GM19035 (cell line): ENCODE measurements around the gene KSR1.
"Not testable (repeated sequence)": the region's sequence is repeated elsewhere in the genome, so short reads cannot be mapped to it uniquely, and the experiment has no call there.

Experiments
- ATAC-seq: cut with Tn5 transposase; IDR thresholded peaks from one replicate; pipeline ENCODE4 v1.9.1; 2021; ENCODE audit not compliant: unreplicated experiment

KSR1 gene

DNA sequence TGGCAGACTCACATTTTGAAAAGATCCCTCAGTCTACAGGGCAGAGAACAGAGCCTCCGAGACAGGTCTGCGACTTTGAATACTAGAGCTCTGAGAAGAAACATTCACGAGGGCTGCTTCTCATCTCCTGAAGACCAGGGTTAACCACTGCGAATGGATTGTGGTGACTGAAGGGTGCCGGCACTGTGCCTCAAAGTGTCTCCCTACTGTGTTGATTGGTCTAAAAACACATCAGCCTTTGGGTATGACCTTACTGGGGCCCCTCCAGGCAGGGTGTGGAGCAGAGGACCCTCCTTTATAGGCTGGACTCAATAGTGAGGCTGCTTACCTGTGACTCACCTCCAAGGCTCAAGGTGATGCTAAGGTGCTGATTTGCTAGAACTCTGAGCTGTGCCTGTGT is 172.1 kb downstream of the KSR1 start:
- ATAC-seq, result no peak

DNA sequence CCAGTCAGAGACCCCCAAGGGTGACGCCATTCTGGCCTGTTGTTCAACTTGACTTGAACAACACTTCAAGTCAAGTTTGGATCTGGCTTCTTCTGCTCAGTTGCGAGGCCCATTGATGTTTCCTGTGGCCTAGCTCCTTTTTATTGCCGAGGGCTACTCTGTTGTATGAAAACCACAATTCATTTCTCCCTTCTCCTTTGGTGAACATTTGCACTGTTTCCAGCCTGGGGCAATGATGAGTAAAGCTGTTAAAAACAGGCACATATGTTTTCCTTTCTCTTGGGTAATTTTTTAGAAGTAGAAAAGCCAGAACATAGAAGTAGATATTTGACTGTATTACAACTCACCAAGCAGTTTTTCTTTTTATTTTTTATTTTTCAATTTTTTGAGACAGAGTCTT is 173.0 kb downstream of the KSR1 start:
- not testable (repeated sequence) for ATAC-seq

DNA sequence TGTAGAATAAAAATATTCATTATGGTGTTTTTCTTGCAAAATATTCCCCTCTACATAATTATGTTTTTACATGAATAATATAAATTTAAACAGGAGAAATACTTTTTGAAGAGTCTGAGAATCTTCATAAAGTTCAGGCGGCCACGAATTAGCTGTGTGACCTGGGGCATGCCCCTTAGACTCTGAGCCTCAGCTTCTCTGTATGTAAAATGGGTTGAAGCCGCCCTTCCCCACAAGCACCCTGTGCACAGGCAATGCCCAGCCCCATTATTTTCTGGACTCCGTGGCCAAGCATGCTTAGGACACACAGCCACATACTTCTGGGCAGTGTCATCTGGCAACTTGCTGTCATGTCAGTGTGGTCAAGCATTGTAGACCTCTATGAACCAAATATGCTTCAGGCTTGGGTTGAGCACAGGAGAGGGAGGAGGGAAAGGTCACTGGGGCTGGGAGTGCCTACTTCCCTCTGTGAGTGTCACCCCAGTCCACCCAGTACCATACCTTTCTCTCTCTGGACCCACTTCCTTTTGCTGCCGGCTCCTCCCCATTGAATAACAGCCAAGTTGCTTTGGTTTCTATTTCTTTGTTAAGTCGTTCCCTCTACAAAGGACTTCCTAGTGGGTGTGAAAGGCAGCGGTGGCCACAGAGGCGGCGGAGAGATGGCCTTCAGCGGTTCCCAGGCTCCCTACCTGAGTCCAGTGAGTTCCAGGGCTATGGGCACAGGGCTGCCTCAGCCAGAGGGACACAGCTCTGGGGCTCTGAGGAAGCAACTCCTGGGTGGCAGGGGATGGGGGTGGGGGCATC is 174.6 kb downstream of the KSR1 start, which contains the start of gene LGALS9:
Gene LGALS9 (plus strand): TSS at position 582 of the 804 bp plus-strand sequence. CDS start 78 bp downstream, at position 660.
- ATAC-seq, result peak; percentile 60

DNA sequence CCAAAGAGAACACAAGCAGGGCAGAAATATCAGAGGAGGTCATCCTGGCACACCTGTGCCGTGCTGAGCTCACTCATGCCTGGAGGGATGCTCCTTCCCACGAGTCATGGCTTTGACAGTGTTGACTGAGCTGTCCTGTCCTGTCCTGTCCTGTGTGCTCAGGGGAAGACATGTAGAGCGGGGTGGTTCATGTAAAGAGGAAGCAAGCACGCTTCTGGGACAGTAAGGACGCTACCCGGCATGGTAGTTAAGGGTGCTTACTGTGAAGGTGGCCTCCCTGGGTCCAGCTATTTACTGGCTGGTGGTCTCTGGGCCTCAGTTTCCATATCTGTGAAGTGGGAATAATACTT is 175.1 kb downstream of the KSR1 start:
- ATAC-seq, result peak; percentile 49

DNA sequence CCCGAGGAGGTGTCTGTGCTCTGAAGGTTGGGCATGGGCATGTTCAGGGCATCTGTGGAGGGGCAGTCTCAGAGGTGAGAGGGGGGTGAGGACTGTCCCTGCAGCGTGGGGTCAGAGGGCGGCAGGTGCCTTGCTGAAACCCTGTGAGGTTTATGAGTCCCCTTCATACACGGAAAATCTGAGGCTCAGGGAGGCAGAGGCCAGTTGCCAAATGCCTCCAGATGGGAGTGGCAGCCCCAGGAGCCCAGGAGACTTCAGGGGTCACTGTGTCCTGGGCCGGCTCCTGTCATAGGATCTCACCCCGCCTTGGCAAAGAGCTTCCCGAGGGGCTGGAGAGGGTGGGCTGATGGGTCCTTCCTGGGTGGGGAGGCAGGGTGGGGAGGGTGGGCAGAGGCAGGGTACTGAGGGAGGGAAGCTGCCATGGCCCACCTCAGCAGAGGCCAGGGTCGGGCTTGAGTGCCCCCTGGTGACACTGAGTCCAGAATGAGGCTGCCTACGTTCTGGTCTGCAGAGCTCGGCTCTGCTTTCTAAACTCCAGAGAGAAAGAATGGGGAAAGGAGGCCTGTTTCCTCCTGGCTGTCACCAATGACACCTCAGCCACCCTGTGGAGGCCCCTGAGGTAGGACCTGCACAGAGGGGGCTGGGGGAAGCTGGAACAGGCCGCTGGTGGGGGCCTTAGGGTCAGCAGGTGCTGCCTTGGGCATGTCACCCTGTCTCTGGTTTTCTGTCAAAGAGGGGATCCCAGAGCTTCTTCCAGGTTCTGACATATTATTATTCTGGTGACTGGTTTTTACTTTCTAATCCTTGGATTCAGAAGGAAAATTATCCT is 175.9 kb downstream of the KSR1 start:
- ATAC-seq, result no peak

DNA sequence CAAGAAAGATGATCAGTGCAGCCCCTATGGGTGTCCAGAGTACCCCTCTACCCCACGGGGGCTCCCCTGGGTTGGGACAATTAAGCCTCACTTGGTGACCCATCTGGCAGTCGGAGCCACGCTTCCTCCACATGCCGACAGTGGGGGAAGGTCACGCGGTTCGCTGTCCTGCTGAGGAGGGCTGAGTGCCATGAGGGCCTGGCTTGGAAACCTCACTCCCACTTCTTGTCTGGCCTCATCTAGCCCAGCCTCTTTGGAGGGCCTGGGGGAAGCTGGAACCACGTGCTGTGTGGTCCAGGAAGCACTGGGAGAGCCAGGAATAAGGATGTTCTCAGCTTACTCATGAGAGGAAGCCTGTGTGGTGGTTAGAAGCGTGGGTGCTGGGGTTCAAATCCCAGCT is 176.5 kb downstream of the KSR1 start:
- ATAC-seq, result not testable (repeated sequence)

DNA sequence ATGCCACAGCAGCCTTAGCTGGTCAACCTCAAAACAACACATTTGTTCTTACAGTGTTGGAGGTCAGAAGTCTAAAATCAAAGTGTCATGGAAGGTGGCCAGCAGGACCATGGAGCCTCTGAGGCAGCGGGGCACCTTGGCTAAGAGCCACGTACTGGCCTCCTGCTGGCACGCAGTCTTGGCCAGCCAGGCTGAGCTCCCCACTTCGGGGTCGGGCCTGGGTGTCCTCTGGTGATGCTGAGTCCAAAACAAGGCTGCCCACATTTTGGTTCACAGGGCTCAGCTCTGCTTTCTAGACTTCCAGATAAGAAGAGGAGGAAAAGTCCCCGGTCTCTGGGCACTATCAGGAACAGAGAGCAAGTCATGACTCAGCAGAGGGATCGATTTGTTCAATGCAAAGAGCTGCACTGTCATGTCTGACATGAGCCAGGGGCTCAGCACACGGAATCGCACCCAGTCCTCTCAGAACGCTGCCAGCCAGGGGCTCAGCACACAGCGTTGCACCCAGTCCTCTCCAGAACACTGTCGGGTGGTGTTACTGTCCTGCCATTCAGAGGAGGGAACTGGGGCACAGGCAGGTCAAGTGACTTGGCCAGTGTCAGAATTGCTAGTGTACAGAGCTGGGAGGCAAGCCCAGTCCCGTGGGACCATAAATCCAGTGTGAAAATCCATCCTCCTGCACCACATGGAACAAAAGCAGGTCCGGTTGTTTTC is 177.2 kb downstream of the KSR1 start:
- ATAC-seq, result no peak

DNA sequence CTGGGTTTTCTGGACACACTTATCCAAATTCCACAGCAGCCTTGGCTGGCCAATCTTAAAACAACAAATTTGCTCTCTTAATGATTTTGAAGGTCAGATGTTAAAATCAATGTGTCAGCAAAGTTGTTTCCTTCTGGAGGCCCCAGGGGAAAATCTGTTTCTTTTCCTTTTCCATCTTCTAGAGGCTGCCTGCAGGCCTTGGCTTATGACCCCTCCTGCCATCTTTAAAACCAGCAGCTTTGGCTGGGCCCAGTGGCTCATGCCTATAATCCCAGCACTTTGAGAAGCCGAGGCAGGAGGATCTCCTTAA is 177.7 kb downstream of the KSR1 start:
- ATAC-seq, result no peak

DNA sequence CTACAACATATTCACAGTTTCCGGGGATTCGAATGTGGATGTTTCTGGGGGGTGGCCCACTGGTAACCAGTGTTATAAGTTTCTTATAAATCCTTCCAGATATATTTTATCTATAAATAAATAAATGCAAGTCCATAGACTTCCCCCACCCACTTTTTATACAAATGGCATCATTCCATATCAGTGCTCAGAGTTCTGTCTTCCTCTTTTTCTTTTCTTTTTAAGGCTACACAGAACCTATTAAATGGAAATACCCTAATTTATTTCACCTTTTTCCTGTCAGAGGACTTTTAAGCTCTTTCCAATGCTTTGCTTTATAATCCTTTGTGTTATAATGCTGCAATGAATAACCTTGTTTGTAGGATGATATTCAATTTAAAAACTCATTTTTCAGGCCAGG is 178.5 kb downstream of the KSR1 start:
- ATAC-seq, result no peak

DNA sequence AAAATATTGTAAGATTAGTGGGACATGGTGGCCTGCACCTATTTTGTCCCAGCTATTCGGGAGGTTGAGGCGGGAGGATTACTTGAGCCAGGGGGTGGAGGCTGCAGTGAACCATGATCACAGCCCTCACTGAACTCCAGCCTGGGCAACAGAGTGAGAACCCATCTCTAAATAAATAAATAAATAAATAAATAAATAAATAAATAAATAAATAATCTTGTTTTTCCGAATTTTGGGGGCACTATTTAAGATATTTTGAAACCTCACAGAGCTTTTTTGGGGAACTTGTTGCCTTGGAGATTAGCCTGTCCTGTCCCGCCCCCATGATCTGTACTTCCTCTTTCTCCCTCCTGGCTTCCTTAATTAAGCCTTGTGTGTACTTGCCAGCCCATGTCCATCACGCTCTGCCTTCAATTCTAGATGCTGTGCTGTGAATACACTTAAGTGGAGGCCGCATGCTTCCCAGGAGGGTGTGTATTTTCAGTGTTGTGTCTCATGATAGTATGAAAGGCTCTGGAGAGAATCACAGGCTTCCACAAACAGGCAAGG is 179.1 kb downstream of the KSR1 start:
- no peak for ATAC-seq

DNA sequence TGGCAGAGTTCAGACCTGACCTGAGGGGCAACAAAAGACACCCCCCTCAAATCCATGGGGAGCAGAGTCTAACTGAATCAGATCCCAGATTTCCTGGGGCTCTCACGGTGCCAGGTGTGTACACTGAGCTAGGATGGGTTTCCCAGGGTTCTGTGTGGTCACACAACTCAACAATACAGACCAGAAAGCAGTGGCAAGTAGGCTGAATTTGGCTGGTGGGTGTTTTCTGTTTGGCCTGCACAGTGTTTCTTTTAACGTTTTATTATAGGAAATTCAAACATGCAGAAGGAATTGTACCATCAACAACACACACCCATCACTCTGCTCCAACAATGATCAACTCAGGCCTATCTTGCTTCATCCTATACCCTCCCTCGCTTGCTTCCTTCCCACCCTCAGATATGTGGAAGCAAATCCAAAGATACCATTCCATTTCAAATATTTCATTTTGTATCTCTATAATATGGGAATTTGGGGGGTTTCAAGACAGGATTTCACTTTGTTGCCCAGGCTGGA is 179.8 kb downstream of the KSR1 start:
- ATAC-seq, result not testable (repeated sequence)

DNA sequence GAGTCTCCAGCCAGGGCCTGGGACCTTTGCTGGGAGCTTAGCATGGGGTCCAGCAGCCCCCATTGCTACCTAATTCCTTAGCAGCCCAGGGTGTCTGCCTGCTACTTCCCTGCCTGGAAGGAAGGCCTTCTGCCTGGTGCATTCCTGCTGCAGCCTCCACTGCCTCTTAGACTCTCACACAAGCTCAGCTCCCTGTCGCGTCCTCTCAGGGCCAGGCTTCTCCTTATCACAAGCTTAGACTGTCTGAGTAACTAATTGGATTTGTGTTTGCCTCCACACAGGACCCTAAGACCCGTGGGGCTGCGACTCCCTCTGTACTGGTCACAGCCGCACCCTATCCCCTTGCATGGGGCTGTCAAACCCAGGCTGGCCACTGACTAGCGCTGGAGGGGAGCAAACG is 181.6 kb downstream of the KSR1 start:
- ATAC-seq, result not testable (repeated sequence)

DNA sequence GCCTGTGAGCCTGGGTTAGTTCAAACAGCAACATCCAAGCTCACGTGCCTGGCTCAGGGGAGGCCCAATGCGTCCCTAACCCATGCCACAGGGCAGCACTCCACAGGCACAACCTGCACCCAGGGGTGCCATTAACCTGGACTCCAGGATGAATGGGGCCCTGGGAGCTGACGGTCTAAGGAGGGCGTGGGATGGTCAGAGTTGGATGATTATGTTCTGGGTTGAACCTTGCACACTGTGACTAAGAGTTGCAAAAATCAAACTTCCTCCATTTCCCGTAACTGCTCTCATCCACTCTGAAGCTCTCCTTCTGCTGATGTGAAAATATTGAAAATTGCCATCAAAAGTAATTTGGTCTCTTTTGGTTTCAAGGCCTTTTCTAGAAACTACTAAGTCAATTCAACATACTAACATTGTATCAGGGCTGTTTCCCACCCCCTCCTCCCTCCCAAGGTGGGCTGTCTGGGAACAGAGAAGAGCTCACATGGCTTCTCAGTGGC is 182.2 kb downstream of the KSR1 start:
- not testable (repeated sequence) for ATAC-seq

DNA sequence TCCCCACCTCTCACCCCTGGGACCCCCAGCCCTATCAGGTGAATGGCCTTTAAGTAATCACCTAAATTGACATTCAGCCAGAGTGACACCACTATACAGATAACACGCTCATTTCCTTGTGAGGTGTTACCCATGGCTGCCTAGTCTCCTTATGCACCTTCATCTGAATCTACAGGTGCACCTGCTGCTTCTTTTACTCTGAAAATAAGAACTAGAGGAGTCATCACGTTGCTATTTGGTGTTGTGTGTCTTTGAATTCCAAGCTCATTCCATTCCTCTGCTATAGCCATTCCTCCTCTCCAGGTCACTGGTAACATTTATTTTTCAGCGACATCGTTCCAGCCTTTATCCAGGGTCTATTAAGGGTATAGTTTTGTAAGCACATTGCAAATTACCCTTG is 184.5 kb downstream of the KSR1 start:
- ATAC-seq, result no peak

DNA sequence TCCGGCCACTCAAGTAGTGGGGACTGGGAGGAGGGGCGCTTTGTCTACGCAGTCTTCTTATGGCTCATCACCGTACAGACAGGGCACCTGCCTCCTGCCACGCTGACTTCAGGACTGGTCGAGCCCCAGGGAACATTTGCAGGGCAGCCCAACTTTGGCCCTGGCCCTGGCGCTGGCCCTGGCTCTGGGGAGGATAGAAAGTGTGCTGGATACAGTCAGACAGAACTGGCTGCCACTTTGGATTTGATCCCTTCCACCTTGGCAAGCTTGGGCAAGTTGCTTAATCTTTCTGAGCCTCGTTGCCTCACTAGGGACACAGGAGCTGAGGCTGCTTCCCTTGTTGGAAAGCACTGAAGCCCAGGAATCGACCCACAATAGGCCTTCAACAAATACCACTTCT is 188.3 kb downstream of the KSR1 start:
- ATAC-seq, result no peak

DNA sequence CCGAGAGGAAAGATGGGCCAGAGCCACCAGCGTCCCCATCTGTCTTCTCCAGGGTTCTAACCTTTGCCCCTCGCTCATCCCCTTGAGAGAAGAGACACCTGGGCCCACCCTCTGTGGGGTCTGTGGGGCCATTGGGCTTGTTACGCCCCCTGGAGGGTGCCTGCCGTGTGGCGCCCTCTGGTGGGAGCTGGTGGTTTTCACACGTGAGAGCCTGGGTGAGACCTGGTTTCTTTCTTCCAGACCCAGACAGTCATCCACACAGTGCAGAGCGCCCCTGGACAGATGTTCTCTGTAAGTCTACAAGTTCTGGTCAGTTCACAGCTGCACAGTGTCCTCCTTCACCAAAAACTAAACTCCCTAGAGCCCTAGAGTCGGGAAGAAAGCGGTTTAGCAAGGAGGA is 189.4 kb downstream of the KSR1 start:
- not testable (repeated sequence) for ATAC-seq

DNA sequence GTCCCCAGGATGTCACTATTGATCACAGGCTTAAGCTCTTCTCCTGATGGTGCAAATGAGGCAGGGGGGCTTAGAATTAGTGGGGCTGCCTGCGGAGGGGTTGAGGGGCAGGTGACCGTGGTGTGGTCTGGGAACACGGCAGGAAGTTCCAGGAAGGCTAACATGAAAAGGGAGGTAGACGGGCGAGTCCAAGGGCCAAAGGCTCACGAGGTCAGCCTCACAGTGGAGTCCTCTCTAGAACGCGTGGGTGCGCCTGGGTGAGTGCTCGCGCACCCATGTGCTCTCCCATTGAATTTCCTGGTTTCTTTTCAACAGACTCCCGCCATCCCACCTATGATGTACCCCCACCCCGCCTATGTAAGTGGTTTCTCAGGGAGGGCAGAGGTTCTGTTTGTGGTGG is 190.0 kb downstream of the KSR1 start:
- ATAC-seq, result no peak

DNA sequence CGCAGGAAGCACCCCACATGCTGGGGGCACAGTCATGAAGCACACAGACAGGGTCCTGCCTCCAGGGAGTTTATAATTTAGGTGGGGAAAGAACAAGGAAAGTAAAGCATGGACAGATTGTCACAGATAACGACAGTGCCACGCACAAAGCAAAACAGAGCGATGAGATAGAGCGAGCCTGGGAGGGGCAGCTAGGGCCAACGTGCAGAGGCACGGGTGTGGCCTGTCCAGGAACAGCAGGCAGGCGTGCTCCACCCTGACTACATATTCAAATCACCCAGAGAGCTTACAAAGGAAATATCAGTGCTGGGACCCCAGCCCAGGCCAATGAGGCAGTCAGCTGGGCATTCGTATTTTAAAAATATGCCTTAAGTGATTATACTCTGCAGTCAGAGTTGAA is 191.5 kb downstream of the KSR1 start:
- no peak for ATAC-seq

DNA sequence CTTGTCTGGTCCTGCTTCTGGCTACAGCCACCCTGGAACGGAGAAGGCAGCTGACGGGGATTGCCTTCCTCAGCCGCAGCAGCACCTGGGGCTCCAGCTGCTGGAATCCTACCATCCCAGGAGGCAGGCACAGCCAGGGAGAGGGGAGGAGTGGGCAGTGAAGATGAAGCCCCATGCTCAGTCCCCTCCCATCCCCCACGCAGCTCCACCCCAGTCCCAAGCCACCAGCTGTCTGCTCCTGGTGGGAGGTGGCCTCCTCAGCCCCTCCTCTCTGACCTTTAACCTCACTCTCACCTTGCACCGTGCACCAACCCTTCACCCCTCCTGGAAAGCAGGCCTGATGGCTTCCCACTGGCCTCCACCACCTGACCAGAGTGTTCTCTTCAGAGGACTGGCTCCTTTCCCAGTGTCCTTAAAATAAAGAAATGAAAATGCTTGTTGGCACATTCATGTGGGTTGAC is 192.9 kb downstream of the KSR1 start:
- not testable (repeated sequence) for ATAC-seq

DNA sequence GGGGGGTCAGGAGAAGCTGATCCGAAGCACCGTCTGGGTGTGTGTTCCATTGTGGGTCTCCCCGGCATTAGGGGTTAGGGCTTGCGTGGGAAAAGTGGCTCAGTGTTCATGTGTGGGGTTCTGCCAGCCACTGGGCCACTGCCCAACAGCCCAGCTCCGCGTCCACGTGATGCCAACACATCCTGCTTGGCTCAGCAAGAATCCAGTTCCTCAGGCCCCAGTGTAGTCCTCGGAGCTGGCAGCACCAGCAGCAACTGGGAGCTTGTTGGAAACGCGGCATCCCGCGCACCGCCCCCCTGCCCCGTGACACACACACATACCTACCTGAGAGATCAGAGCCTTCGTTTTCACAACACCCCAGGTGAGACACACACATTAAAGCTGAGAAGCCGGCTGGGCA is 193.7 kb downstream of the KSR1 start:
- no peak for ATAC-seq

DNA sequence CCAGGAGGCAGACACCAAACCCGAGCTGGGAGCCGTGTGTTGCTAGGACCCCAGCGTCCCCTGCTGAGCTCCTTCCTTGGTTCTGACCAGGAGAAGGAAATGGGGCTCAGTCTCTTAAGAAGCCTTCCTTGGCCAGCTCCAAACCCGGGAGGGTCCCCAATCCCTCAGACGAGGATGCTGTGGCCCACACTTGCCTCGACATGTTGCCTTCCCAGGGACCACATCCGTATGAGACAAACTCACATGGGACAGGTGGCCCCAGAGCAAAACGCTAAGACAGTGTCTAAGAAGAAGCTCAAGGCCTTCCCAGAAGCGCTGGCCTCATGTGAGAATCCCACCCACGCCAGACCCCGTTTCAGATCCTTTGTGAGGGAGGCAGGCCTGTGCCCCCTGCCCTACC is 194.6 kb downstream of the KSR1 start:
- ATAC-seq, result no peak
